Omental fat pad (tissue), 4 donors: ENCODE results near the gene ODF4. TPM values are rescaled to one million over a fixed set of nuclear protein-coding genes. Genes with fewer than 3 reads are reported as not detected.
A peak's percentile ranks its signal among the peaks of the same experiment; 100 is the strongest.
"Not testable (repeated sequence)": the region's sequence is repeated elsewhere in the genome, so short reads cannot be mapped to it uniquely, and the experiment has no call there.

ENCODE experiments used
- ATAC-seq: fragments of 150-250 bp; one replicate; pipeline ENCODE4 v1.9.1; 2016; ENCODE audit warnings: mild to moderate bottlenecking, moderate library complexity; ENCODE audit not compliant: low FRiP score
- DNase-seq: peaks from one replicate; pipeline ENCODE4 v3.0.0-alpha.2; 2019; ENCODE audit warnings: low spot score
- CTCF ChIP-seq, 3 donors: fragments of 450-650 bp; IDR thresholded peaks; one replicate each; pipeline ENCODE4 v1.5.1; 2016 to 2017; ENCODE audit warnings: antibody characterized with exemption in 3 of 3, mild to moderate bottlenecking in 3 of 3, moderate library complexity in 2 of 3
- total RNA-seq, 4 donors: library from RNA; depleted of rRNA; stranded (reverse); fragments of >200 nt; gene quantifications; one replicate each; pipeline ENCODE4 v1.1.0, GENCODE V29; 2016

The ODF4 gene
- total RNA-seq, 4 donors from 2014 or later: not detected

- TF ChIP-seq CTCF (IDR thresholded peaks at IDR 0.05): peak in 1 of 3 donors; percentile 11
- peak; percentile 96 for ATAC-seq
- peak; percentile 62 for DNase-seq
These were observed 36.8 kb downstream of the ODF4 start, which contains the start of gene KRABD2 for GRCh38 chr17:8376271-8377067. TSS of gene KRABD2 (minus strand) at chr17:8376704.

- DNase-seq (no peak), ATAC-seq (no peak)
- TF ChIP-seq CTCF (IDR thresholded peaks at IDR 0.05): no peak
These were observed 37.8 kb downstream of the ODF4 start for GRCh38 chr17:8377422-8377821.

GRCh38 chr17:8378117-8378516 is 38.5 kb downstream of the ODF4 start:
- ATAC-seq, DNase-seq: not testable (repeated sequence)

GRCh38 chr17:8380049-8380448 is 40.4 kb downstream of the ODF4 start:
- DNase-seq: no peak
- no peak for ATAC-seq
- no peak for TF ChIP-seq CTCF (IDR thresholded peaks at IDR 0.05)

- ATAC-seq: no peak
- TF ChIP-seq CTCF (IDR thresholded peaks at IDR 0.05): no peak
These were observed 42.6 kb downstream of the ODF4 start for GRCh38 chr17:8382052-8382879.

GRCh38 chr17:8382880-8383142 is 43.2 kb downstream of the ODF4 start:
- DNase-seq: no peak
- TF ChIP-seq CTCF (IDR thresholded peaks at IDR 0.05): no peak
- no peak for ATAC-seq

More at GRCh38 chr17:8382052-8382879, 42.6 kb downstream of the ODF4 start:
- DNase-seq: no peak

GRCh38 chr17:8383143-8383822 is 43.6 kb downstream of the ODF4 start, which contains the start of gene RPL26:
TSS of gene RPL26 (minus strand) at chr17:8383193. CDS start at chr17:8382310, 883 bp downstream.
- ATAC-seq (peak; percentile 94), DNase-seq (peak; percentile 89)
- peak in 2 of 3 donors; percentile 98 to 99 for TF ChIP-seq CTCF (IDR thresholded peaks at IDR 0.05)
